Activated CD8-positive, alpha-beta memory T cell treated with anti-CD3 and anti-CD28 coated beads, Interleukin-2, amount 50 U/mL, for 4 hours (primary cell): Measurements from ENCODE around the gene DNAL4.

Experiments
- DNase-seq: peaks from one replicate; pipeline ENCODE4 v3.0.0-alpha.2; 2020

DNAL4 gene

DNA sequence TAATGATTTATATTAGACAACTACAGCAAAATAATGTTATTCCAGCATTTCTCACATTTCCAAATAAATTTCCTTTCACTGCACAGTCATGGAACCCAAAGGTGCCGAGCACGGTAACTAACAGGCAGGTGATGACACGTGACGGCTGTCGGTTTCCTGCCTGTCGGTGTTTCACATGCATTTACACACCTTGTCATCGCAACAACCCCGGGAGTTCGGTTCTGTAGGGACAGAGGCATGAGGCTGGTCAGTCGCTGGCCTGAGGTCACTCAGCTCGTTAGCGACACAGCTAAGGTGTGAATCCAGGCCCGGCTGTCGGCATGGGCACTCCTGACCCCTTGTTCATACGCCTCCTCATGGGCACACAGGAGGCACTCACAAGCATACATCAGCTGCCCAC, 9.9 kb downstream of the DNAL4 start:
- DNase-seq: no peak

DNA sequence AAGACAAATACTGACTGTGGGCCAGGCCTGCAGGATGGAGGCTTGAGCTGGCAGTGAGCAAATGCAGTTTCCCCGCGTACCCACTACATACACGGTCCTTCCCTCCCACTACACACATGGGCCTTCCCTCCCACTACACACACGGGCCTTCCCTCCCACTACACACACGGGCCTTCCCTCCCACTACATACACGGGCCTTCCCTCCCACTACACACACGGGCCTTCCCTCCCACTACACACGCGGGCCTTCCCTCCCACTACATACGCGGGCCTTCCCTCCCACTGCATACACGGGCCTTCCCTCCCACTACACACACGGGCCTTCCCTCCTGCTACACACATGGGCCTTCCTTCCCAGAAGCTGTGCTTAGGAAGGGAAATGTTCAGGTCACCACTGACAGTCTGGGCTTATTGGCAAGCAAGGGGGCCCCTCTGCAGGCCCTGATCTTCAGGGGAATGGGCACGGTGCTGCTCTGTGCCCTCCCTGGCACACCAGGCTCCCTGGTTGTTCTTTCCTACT, 10.8 kb downstream of the DNAL4 start:
- DNase-seq: no peak

GRCh38 chr22:38782402-38783094, 11.4 kb downstream of the DNAL4 start:
- no peak for DNase-seq

DNA sequence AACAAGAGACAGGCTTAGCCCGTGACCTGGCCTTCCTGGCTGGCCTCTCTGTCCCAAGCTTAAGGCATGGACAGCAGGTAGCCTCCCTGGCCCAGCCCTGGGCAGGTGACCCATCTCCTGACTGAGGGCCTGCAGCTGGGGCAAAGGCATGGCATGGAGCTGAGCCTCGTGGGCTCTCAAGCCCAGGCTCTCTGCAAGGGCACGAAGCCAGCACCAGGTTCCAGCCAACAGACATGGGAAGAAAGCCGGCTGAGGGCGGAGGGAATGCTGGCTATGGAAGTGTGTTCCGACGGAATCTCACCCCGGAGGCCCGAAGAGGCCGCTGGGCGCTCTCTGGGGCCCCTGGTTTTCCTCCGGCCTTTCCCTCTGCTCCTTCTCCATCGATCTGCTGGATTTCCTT, 12.9 kb downstream of the DNAL4 start:
- DNase-seq: no peak

- DNase-seq: no peak
Measured at GRCh38 chr22:38777087-38777671, 16.8 kb downstream of the DNAL4 start.

DNA sequence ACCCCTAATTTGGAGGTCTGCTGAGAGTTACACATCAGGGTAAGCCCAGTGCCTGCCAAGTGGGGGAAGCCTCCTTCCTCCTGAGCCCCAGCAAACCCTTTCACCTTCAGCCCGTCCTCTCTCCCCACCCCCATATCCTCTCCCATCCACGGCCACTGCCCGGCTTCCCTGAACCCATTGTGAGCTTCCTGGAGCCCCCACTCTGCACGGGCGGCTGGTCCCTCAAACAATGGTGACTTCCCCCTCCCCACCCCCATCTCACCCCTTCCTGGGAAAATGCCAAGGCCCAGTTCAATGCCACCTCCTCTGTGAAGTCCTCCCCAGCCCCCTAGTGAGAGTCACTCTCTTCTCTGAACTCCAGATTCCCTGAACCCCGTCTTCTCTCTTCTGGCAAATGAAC, 17.9 kb downstream of the DNAL4 start:
- no peak for DNase-seq

GRCh38 chr22:38775656-38776055, 18.3 kb downstream of the DNAL4 start:
- no peak for DNase-seq

DNA sequence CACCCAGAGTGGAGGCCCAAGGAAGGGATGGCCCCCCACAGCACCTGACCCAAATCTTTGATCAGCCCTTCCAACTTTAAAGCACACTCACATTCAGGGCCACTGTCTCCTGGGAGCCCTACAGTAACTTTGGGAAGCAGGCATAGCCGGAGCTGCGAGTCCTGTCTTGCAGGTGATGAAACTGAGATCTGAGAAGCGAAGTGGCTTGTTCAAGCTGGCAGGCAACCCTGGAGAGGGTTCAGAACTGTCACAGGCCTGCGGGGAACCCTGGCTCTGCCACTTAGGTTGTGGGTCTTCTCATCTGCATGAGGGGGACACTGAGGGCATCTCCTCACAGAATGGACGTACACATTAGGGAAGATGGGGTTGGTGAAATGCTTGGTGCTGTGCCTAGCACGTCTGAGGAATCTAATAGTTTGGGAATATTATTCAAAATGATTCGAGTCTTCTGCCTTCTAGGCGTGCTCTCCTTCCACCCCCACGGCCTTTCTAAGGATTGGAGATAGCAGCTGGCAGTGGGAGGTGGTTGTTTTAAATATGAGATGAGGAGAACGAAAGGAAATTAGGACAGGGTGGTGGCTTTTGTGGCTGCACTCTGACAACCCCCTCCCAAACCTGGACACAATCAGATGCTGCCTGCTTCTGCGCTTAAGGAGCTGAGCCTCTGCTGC, 19.3 kb downstream of the DNAL4 start:
- no peak for DNase-seq

DNA sequence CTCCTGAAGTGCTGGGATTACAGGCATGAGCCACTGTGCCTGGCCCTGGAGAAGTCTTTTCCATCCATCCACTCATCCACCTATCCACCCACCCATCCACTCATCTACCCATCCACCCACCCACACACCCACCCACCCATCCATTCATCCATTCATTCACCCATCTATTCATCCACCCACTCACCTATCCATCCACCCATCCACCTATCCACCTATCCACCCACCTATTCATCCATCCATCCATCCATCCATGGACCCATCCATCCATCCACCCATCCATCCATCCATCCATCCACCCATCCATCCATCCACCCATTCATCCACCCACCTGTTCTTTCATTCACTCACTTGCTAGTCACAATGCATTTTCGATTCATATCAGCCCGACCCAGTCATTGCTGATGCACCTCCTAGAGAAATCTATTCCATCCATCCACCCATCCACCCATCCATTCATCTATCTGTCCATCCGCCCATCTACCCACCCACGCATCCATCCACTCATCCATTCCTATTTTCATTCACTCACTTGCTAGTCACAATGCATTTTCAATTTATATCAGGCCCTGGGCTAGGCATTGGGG, 20.5 kb downstream of the DNAL4 start:
- no peak for DNase-seq

GRCh38 chr22:38772623-38772873, 21.4 kb downstream of the DNAL4 start:
- no peak for DNase-seq

DNA sequence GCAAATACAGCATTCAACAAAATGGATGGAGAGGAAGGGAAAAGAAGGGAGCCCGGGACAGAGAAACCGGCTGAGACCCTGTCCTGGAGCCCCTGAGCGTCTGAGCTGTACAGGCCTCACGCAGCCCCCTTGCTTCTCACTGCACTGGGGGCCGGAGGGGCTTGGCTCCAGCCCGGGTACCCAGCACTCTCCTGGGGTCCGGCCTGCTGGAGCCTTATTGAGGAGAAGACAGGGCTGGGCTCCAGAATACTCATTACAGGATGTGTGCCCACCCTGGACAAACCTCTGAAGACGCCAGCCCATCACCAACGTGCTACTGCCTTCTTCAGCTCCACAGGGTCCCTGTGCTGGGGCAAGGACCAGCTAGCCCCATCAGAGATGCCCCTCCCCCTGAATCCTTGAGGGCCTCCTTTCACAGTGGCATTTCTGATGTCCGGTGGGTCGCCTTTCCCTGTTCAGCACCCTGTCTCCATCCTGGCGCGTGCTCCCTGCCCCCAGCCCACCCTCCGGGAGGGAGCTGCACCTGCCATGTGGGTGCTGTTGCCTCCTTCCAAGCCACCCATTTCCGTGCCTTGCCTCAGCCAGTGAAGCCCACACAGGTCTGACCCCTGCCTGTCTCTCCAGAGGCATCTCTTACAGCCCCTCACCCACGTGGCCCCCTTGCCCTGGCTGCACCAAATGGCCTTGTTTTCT, 23.5 kb downstream of the DNAL4 start:
- no peak for DNase-seq

- DNase-seq: no peak
Measured at GRCh38 chr22:38768036-38768435, 25.9 kb downstream of the DNAL4 start.

- no peak for DNase-seq
Measured at GRCh38 chr22:38767313-38767712, 26.6 kb downstream of the DNAL4 start.

DNA sequence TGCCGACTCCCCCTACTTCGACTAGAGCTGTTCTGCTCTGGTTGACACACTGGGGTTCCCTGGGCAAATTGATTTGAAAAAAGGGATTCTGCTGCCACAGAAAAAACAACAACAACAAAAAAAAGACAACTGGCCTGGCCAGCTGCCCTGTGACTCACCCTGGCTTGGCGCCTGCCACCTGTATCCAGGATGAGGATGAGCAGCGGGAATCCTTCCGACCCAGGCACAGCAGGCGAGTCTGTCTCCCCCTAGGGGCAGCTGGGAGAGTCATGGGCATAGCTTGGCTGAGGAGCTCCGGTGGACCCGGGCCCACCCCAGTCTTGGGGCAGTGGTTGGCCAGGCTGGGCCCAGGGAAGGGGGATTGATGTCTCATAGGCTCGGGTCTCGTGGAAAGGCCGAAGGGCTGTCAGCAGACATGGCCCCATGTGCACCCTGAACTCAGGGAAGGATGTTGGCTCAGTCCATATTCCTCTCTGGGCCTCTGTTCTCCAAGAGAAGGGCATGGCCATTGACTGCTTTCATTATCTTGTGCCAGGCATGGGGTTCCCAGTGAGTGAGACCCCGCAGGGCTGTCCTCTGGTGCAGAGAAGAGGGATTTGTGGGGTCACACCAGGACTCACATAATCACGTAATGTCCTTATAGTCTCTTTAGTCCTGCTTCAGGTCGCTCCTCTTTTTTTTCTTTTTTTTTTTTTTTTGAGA, 27.7 kb downstream of the DNAL4 start:
- peak; percentile 50 for DNase-seq

- no peak for DNase-seq
Measured at GRCh38 chr22:38762551-38762983, 31.4 kb downstream of the DNAL4 start.

DNA sequence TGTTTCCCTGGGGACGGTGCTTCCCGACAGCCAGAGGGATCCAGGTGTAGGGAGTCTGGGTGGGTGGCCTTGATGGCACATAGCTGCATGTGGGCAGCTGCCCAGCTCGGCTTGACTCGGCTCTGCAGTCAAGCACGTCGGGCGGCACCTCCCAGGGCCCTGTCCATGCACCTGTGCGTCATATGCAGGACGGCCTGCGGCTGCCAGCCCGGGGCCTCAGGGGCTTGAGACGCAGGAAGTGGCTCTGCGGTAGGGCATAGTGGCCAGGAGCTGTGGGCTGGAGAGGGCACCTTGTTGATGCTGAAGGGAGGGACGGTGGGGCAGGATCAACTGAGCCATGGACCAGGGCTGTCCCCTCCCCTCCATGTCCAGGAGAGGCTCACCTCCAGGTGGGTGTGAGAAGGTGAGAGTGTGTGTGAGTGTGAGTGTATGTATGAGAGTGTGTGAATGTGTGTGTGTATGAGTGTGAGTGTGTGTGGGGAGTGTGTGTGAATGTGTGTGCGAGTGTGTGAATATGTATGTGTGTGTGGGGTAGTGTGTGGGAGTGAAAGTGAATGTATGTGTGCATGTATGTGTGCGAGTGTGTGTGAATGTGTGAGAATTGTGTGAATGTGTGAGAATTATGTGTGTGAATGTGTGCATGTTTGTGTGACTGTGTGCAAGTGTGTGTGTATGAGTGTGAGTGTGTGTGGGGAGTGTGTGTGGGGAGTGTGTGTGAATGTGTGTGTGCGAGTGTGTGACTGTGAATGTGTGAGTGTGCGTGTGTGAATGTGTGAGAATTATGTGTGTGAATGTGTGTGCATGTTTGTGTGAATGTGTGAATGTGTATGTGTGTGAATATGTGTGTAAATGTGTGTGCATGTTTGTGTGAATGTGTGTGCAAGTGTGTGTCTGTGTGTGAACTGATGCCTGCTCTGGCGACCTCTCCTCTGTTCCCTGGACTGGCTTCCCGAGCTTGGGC, 32.5 kb downstream of the DNAL4 start:
- DNase-seq: no peak

- DNase-seq: no peak
Measured at GRCh38 chr22:38760477-38761201, 33.3 kb downstream of the DNAL4 start.

- no peak for DNase-seq
Measured at GRCh38 chr22:38759005-38759404, 34.9 kb downstream of the DNAL4 start.

DNA sequence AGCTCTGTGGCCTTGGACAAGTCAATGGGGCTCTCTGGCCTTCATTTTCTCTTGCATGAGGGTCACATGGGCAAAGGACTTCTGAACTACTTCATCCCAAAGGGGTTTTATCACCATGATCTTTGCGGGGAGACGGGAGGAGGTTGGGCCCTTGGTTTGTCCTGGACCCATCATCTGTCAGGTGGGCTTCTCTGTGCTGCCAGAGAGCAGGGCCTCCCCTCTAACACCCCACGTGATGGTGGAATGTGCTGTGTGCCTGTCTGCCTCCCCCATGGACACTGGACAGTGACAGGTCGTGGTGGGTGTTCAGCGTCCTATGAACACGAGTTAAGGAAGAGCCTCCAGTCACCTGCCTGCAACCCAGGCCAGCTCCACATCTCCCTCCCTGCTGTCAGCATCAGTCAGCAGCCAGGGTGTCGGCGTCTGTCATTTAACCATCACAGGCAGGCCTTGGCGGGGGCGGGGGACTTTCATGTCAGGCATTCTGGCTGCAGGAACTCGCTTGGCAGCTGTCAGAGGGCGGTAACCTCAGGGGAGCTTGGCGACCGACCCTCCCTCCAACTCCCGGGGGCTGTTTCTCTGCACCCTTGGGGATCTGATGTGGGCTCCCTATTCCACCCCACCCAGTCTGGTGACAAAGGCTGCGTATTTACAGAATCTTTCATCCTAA, 35.5 kb downstream of the DNAL4 start:
- peak; percentile 81 for DNase-seq

DNA sequence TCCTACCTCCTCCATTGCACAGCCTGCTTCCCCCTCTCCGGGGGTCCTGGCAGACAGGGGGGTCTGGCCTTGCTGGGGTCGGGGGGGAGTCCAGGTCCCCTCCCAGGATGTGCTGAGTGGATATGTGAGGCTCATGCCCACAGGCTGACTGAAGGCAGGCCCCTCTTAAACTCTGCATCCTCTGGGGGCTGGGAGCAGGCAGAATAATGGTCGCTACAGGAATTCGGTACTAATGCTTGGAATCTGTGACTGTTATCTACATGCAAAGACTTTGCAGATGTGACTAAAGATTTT, 36.5 kb downstream of the DNAL4 start:
- DNase-seq: no peak
